Astrocyte of the hippocampus (primary cell): ENCODE data around the gene SPIRE2.

Experiments
- DNase-seq: peaks from one replicate; pipeline ENCODE4 v3.0.0; 2011; ENCODE audit warnings: low read depth, low spot score

Gene SPIRE2

DNA sequence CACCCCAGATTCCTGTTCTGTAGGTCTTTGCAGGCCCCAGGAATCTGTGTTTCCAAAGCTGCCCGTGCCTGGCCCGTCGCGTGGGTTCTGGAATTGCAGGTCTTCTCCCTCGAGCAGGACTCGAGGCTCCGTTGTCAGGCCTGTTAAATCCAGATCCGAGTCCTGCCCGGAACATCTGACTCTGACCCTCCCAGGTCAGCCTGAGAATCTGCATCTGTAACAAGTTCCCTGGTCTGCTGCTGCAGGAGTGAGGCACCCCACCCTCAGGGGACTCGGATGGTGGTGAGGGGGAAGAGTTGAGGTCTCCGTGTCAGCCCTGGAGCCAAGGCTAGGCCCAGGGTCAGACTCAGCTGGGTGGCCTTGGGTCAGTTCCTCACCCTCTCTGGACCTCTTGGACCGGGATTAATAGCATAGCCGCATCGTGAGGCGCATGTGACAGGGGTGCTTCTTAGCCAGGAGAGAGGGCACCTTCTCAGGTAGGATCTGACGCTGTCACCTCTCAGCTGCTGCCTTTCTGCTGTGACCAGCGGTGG is 8.8 kb downstream of the SPIRE2 start:
- no peak for DNase-seq

DNA sequence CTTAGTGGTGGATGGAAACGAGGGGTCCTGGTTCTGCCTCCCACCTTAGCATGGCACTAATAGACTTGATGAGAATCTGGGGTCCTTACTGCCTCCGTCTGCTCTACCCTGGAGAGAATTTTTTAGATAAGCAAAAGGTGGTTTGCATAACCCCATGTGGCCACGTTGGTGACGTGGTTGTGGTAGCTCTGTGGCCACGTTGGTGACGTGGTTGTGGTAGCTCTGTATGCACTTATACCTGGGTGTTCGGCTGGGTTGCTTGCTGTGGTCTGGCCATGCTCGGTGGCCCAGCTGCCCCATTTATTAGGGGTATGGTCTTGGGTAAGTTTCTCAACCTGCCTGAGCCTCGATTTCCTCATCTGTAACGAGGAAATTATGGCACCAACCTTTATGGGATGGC is 13.0 kb downstream of the SPIRE2 start:
- DNase-seq: no peak

DNA sequence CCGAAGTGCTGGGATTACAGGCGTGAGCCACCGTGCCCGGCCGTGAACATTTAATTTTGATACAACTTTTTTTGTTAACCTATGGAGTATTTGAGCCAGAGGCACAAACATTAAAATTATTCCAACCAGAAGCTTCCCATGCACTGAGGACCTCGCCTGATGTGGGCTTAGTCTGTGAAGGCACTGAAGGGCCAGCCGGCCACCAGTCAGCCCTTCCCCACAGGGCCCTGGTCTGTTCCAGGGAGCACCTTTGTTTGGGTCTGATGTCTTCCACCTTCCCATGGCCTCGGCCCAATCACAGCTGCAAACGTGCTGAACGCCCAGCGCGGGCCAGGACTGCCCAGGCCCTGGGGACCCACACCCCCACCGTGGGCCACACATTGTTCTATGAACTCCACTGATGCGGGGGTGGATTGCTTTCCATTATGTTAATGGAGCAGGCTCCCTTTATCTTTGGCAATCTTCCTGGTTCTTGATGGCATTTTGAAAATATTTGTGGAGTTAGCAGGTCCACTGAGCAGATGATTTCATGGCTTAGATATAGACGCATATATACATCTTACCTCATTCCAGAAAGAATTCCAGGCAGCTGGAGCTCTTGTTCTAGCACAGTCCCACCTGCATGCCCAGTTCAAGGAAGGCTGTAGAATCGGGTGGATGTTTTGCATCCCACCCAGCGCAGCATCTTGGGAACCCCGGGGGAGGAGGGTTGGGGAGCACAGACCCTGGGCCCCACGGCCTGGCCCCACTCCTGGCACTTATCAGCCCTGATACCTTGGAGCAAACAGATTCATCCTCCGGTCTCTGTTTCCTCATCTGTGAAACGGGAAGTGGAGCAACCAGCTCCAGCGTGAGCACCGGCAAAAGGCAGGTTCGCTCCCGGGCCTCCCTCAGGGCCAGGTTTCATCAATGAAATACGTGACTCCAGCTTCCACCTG is 14.5 kb downstream of the SPIRE2 start:
- DNase-seq: peak; percentile 91

DNA sequence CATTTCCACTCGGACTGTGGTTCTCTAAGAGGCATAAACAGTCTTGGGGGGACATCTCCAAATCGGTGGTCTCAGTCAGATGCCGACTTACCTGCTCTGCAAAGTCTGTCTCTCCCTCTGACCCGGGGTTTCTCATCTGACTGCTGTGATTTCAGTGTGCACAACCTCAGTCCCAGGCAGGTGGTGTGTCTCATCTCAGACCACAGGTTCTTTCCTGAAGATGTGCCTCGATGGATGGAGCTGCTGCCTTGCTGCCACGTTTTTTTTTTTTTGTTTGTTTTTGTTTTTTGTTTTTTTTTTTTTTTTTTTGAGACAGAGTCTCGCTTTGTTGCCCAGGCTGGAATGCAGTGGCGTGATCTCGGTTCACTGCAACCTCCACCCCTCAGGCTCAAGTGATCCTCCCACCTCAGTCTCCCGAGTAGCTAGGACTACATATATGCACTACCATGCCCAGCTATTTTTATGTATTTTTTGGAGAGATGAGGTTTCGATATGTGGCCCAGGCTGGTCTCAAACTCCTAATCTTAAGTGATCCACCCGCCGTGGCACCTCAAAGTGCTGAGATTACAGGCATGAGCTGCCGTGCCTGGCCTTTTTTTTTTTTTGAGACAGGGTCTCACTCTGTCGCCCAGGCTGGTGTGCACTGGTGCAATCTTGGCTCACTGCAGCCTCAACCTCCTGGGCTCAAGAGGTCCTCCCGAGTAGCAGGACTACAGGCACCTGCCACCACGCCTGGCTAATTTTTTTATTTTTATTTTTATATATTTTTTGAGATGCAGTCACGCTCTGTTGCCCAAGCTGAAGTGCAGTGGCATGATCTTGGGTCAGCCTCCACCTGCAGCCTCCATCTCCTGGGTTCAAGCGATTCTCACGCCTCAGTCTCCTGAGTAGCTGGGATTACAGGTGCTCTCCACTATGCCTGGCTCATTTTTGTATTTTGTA is 15.4 kb downstream of the SPIRE2 start:
- DNase-seq: no peak

DNA sequence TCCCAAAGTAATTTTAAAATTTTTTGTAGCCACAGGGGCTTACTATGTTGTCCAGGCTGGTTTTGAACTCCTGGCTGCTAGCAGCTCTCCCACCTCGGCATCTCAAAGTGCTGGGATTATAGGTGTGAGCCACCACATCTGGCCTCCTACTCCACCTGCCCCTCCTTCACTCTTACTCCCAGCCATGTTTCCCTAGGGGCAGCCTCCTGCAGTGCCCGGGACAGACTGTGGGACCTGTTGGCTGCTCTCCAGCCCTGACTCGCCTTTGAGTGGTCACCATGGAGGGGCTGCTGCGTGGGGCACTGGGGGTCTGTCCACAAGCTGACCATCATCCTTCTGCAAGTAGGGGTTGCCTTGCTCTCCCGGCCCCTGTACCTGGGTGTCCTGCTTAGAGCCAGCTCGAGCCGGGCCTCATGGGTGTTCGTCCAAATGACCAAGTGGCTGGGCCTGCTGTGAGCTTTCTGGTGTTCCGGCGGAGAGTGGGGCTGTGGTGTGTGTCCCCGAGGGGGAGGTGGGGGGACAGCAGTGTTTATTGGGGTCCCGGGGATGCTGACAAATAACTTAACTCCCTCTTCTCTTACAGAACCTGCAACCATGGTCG is 16.6 kb downstream of the SPIRE2 start:
- DNase-seq: no peak

DNA sequence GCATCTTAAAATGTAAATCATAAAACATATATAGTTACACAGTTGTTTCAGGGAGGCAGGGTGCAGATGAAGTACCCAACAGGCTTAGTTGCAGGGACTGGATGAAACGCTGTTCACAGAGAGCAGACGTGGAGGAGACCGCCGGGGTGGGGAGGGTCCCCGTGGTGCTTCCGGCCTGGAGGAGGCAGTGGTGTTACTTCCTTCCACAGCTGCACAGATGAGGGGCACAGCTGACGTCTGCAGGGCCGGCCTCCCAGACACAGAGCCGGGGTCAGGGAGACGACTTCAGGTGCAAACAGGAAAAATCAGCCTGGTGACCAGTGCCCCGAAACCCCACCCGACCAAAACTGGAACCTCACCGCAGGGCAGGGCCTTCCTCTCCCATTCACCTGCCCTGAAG is 17.1 kb downstream of the SPIRE2 start:
- DNase-seq: no peak

DNA sequence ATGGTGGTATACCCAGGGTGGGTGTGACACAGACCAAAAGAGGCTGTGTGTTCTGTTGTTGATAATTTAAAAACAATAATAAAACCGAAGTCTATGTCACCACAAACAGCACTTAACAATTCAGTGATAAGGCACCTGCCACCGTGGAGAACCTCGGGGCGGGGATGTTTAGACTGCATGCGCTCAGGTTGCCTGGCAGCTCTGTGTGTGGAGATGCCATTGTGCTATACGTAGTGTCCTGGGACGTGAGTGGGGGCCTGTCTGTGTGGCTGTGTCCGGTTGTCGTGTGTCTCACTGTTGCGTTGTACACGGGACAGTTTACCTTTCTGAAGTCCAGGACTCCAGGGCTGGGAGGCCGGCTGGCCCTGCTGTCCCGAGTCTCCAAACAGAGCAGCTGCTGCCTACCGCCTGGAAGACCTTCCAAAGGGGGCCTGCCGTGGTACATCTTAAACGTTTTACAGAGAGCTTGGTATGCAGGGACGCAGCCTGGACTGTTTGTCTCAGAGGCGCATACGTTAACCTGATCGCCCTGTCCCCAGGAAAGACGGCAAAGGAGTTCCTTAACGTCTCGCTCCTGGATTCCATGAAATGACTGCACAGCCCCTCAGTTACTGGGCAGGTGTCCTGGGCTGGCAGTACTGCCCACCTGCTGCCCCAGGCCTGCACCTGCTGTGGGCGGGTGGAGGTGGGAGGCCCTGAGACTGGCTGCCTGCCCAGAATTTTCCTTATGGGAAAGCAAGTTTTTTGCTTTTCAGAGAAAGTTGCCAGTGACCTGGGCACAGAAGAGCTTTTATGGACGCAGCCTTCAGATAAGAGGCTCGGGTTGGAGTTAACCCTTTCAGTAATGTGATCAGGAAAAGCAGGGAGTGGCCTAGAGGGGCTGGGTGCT is 19.0 kb downstream of the SPIRE2 start:
- DNase-seq: no peak

DNA sequence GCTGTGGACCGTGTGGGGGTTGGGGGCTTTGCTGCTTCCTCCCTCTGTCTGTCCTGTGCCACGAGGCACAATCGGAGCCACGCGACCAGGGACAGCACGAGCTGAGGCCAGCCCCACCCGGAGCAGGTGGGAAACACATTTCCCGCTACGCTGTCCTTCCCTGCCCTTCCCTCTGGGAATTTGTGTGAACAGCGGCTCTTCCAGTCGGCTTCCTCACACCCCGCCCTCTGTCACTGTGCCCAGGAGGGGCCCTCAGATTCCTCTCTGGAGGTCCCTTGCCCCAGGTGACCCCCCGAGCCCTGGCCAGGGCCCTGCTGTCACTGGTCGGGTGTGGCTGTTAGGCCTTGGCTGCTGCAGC is 19.6 kb downstream of the SPIRE2 start:
- DNase-seq: no peak

DNA sequence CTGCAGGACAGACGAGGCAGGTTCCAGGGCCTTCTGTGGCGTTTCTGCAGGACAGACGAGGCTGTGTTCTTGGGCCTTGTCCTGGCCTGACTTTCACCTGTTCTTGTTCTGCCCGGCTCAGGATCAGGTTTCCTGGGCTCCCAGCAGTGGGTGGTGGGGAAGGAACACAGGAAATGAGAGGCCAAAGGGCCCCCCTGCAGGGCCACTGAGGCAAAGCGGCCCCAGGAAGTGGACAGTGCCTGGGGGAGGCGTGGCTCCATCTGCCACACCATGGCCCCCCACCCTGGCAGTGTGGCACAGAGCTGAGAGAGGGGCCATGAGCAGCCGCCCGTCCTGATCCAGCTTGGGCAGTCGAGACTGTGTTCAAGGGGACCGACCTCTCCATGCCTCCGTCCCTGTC is 20.7 kb downstream of the SPIRE2 start:
- DNase-seq: no peak

DNA sequence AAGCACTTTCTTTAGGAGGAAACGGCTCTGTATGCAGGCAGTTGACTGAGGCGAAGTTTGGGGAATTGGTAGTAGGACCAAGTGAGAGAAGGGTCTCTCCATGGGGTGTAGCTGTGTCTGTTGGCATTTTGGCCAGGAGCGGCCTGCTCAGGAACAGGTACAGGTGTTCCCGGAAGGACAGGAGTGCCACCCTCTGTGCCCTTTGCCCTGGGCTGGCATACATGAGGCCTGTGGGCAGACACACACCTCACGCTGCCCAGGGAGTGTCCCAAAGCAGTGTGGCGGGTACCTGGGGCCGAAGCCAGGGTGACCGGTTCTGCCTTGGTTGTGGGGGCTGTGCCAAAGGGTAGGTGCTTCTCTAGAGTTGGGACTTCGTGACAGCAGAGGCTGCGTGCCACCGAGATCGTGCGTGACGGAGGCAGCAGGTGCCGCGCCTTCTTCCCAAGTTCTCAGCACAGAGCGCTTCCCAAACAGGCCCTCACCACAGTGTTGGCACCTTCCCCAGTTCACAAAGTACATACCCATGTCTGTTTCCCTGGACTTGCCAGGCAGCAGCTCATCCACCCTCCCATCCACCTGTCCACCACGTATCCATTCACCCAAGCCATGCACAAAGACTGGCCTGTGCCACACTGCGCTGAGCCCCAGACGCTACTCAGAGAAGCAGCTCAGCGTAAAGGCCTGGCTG is 25.2 kb downstream of the SPIRE2 start:
- no peak for DNase-seq

DNA sequence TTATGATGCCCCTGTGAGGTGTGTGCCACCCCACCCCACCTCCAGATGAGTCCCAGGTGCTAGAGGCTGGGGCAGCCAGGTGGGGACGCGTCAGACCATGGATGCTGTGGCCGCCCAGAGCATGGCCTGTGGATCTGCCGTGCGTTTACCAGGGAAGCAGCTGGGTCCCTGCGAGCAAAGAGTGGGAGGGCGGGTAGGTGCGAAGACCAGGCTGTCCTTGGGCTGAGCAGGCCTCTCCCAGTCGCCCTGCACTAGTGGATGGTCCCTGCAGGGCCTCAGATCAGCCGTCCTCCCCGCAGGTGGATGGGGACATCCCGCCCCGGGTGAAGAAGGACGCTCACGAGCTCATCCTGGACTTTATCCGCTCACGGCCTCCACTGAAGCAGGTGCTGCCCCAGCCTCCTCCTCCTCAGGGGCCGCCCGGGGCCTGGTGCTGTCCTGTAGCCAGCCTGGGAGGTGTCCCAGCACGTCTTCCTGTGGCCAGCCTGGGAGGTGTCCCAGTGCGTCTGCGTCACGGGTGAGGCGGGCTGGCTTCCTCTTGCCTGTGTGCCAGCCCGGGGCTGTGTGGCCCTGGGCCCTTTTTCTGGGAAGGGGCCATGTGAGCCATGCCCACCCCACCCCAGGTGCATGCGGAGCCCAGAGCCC is 27.1 kb downstream of the SPIRE2 start:
- DNase-seq: no peak

DNA sequence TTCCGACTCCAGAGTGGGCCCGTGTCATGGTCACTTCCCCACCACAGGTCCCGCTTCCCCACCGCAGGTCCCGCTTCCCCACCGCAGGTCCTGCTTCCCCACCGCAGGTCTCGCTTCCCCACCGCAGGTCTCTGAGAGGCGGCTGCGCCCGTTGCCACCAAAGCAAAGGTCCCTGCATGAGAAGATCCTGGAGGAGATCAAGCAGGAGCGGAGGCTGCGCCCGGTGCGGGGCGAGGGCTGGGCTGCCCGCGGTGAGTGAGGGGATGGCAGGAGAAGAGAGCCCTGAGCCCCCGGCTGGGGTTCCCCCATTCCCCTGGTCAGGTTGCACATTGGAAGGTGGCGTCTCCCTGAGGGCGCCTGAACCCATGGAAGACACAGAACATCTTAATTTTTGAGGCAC is 27.7 kb downstream of the SPIRE2 start:
- no peak for DNase-seq

DNA sequence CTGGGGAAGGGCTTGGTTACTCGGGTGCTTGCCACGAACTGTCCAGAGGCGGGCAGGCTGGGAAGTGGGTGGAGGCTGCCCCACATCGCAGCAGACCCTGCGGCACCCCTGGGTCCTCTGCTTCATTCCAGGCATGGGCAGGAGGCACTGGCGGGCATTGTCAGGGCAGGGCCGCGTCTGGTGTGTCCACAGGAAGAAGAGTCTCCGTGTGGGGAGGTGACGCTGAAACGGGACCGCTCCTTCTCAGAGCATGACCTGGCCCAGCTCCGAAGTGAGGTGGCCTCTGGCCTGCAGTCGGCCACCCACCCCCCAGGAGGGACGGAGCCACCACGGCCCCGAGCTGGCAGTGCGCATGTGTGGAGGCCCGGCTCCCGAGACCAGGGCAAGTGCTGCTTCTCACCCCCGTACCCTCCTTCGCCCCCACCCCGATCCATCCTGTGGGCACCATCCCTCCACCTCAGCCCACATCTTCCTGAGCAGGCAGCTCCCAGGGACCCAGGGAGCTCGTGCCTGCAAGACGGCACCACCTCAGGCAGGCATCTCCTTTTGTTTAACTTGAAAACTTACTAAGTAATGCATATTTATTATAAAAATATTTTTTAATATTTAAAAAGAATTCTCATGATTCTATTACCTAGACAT is 30.8 kb downstream of the SPIRE2 start:
- DNase-seq: no peak

DNA sequence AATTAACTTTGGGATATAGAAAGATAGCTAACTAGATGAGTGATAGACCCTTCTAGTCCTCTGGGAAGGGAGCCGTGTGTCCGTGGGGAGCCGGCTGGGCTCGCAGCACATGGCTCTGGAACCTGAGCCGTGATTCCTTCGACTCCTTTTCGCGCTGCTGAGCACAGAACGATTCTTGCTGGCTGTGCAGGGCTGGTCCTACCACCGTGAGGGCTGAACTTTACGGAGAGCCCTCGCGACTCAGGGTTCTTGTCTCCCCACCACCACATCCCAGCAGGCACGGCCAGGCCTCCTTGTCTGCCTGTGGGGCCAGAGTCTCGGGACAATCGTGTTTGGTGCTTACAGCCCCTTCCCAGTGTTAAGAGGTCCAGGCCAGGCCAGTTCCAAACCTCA is 31.3 kb downstream of the SPIRE2 start:
- no peak for DNase-seq

DNA sequence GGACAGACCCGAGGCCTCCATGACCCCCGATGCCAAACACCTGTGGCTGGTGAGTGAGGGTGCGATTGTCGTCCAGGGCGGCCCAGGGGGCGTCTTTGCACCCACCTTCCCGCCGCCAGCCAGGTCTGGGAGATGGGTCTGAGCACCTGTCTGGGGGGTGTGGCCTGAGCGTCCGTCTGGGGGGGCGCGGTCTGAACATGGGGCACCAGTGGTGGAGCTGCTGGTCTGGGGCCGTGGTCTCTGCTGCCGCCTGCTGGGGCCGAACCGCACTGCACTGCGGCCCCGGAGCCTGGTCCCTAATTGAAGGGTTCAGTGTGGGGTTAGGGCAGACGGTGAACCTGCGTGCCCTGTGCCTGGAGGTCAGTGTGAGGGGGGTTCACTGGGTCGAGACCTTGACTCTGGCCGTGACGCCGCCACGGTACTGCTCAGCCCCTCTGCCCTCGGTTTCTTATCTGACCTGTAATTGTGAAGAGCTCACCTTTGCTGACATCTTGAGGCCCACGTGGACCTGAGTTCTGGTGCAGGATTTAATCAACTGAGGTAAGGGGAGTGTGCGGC is 32.6 kb downstream of the SPIRE2 start:
- DNase-seq: peak; percentile 72

DNA sequence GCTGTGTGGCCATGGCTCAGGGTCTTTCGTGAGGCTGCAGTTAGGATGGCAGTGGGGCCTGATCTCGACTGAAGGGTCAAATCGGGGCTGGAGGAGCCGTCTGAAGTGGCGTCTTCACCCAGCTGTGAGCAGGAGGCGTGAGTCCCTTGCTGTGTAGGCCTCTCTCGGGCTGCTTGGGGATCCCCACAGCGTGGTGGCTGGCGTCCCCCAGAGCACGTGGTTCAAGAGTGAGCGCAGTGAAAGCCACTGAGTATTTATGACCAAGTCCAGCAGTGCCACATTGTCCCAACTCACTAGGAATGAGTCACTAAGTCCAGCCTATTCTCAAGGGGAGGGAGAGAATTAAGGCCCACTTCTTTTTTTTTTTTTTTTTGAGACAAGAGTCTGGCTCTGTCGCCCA is 33.4 kb downstream of the SPIRE2 start:
- no peak for DNase-seq

DNA sequence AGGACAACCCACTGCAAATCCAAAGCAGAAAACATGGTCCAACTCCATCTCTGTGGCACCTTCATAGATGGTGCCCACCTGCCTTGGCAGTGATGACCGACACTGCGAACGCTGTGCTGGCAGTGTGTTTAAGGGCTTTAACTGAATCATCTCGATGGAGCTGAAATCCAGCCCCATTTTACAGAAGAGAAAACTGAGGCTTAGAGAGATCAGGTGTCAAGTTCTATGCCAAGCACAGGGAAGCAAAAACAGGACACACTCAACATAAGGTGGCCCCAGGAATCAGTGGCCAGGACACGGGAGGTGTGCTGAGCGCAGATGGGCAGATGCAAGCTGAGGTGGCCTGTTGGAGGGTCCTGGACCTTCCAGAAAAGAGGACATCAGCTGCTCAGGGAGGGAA is 34.5 kb downstream of the SPIRE2 start:
- no peak for DNase-seq

DNA sequence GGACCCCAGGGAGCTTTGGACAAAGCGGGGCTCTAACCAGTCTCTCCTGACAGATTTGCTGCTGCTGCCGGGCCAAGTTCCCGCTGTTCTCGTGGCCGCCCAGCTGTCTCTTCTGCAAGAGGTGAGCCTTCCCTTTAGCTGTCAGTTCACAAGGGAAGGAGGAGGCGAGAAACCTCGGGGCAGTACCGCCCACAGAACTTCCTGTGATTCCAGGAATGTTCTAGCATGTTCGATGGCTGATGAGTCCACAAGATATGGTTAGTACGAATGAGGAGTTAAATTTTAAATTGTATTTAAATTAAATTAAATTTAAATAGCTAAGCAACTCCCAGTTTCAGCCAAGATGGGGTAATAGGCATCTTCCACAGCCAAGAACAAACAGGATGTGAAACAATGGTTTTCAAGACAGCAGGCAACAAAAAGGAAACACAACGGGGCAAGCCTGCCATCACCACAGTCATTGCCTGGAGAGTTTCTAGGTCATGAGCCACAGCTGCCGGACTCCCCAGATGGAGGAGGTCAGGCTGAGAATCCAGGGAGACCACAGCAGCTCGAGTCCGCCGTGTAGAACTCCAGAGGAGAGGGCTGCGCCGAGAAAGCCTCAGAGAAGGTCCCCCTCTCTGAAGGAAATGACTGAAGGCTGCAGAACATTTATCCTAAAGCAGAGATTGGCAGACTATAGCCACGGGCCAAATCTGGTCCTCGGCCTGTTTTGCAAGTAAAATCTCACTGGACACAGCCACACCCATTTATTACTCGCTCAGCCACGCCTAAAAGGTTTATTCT is 35.7 kb downstream of the SPIRE2 start:
- DNase-seq: peak; percentile 24
